ENCODE measurements around the gene ELP2. TPM values are rescaled to one million over a fixed set of nuclear protein-coding genes. Genes with fewer than 3 reads are reported as not detected.
"Not testable (repeated sequence)": the region's sequence is repeated elsewhere in the genome, so short reads cannot be mapped to it uniquely, and the experiment has no call there.

The ELP2 gene
- 111 TPM in 2 replicates for total RNA-seq
- long read RNA-seq, full-length matches to known transcripts, result 432 of 609 reads
- long read RNA-seq, partial matches to known transcripts, result 48 of 609 reads
- long read RNA-seq, other reads (novel, unspliced or antisense), result 129 of 609 reads

GRCh38 chr18:36129300-36130038 is at the start of gene ELP2, which contains the start of gene SLC39A6:
Gene ELP2 (plus strand): TSS chr18:36129899. CDS start chr18:36129934, 35 bp downstream.
Gene SLC39A6 (minus strand): TSS chr18:36129340. CDS start chr18:36127007, 2,333 bp downstream.
- H3K36me3 Mint-ChIP-seq (ENCODE audit: insufficient read depth), result peaks cover 3% of the 10 kb centered on the region
- H3K4me3 Mint-ChIP-seq (ENCODE audit: low read depth), result peak within 1 kb of the TSS; percentile 97
- peak; percentile 94 for DNase-seq (ENCODE audit: low spot score, unreplicated experiment)
- no peaks in the 10 kb centered on the region for H3K27me3 Mint-ChIP-seq
- H3K9me3 Mint-ChIP-seq (ENCODE audit: low read depth), result no peaks in the 10 kb centered on the region
- peaks cover 20% of the 10 kb centered on the region for H3K4me1 Mint-ChIP-seq (ENCODE audit: low read depth)
- TF ChIP-seq CTCF (IDR thresholded peaks at IDR 0.05; ENCODE audit: unreplicated experiment), result no peak
- peak within 1 kb of the TSS; percentile 99 for H3K27ac Mint-ChIP-seq

GRCh38 chr18:36081118-36081517 is 48.6 kb upstream of the ELP2 start:
- H3K4me3 Mint-ChIP-seq (ENCODE audit: low read depth); H3K27me3 Mint-ChIP-seq; DNase-seq (ENCODE audit: low spot score, unreplicated experiment); H3K4me1 Mint-ChIP-seq (ENCODE audit: low read depth); H3K27ac Mint-ChIP-seq; H3K36me3 Mint-ChIP-seq (ENCODE audit: insufficient read depth): not testable (repeated sequence)
- H3K9me3 Mint-ChIP-seq (ENCODE audit: low read depth), result peaks cover 36% of the 10 kb centered on the region

GRCh38 chr18:36083729-36084128 is 46.0 kb upstream of the ELP2 start:
- H3K4me1 Mint-ChIP-seq (ENCODE audit: low read depth), result no peaks in the 10 kb centered on the region
- no peaks in the 10 kb centered on the region for H3K27me3 Mint-ChIP-seq
- H3K36me3 Mint-ChIP-seq (ENCODE audit: insufficient read depth), result no peaks in the 10 kb centered on the region
- H3K9me3 Mint-ChIP-seq (ENCODE audit: low read depth), result peaks cover 36% of the 10 kb centered on the region
- DNase-seq (ENCODE audit: low spot score, unreplicated experiment), result no peak
- no peak overlapping the region for H3K27ac Mint-ChIP-seq
- TF ChIP-seq CTCF (IDR thresholded peaks at IDR 0.05; ENCODE audit: unreplicated experiment), result no peak
- H3K4me3 Mint-ChIP-seq (ENCODE audit: low read depth), result no peak overlapping the region

GRCh38 chr18:36085195-36085594 is 44.5 kb upstream of the ELP2 start:
- peaks cover 32% of the 10 kb centered on the region for H3K9me3 Mint-ChIP-seq (ENCODE audit: low read depth)
- no peak for TF ChIP-seq CTCF (IDR thresholded peaks at IDR 0.05; ENCODE audit: unreplicated experiment)
- H3K36me3 Mint-ChIP-seq (ENCODE audit: insufficient read depth), result no peaks in the 10 kb centered on the region
- H3K27me3 Mint-ChIP-seq, result no peaks in the 10 kb centered on the region
- H3K4me3 Mint-ChIP-seq (ENCODE audit: low read depth), result no peak overlapping the region
- H3K27ac Mint-ChIP-seq, result no peak overlapping the region
- DNase-seq (ENCODE audit: low spot score, unreplicated experiment), result no peak
- no peaks in the 10 kb centered on the region for H3K4me1 Mint-ChIP-seq (ENCODE audit: low read depth)

GRCh38 chr18:36086186-36086585 is 43.5 kb upstream of the ELP2 start:
- Mint-ChIP-seq H3K4me3 (ENCODE audit: low read depth) (no peak overlapping the region), H3K4me1 (ENCODE audit: low read depth) (no peaks in the 10 kb centered on the region), H3K36me3 (ENCODE audit: insufficient read depth) (no peaks in the 10 kb centered on the region), H3K27me3 (no peaks in the 10 kb centered on the region), H3K9me3 (ENCODE audit: low read depth) (peaks cover 23% of the 10 kb centered on the region), H3K27ac (no peak overlapping the region)
- TF ChIP-seq CTCF (IDR thresholded peaks at IDR 0.05; ENCODE audit: unreplicated experiment), result no peak
- no peak for DNase-seq (ENCODE audit: low spot score, unreplicated experiment)

GRCh38 chr18:36088256-36088655 is 41.4 kb upstream of the ELP2 start:
- H3K9me3 Mint-ChIP-seq (ENCODE audit: low read depth), result peaks cover 12% of the 10 kb centered on the region
- TF ChIP-seq CTCF (IDR thresholded peaks at IDR 0.05; ENCODE audit: unreplicated experiment), result no peak
- H3K27me3 Mint-ChIP-seq, result no peaks in the 10 kb centered on the region
- DNase-seq (ENCODE audit: low spot score, unreplicated experiment), result no peak
- no peak overlapping the region for H3K4me3 Mint-ChIP-seq (ENCODE audit: low read depth)
- H3K4me1 Mint-ChIP-seq (ENCODE audit: low read depth), result no peaks in the 10 kb centered on the region
- H3K27ac Mint-ChIP-seq, result no peak overlapping the region
- H3K36me3 Mint-ChIP-seq (ENCODE audit: insufficient read depth), result no peaks in the 10 kb centered on the region

All from progenitor cell of endocrine pancreas (in vitro differentiated cells).